Naive thymus-derived CD8-positive, alpha-beta T cell (primary cell): ENCODE data around the gene PDGFB. TPM values are rescaled to one million over a fixed set of nuclear protein-coding genes. Genes with fewer than 3 reads are reported as not detected.
A peak's percentile ranks its signal among the peaks of the same experiment; 100 is the strongest.

Source experiments
- ATAC-seq, 2 donors: fragments of 150-1000 bp; cut with Tn5 transposase in 1 of 2; sonication (Bioruptor Pico), chemical (Tn5 transposase) in 1 of 2; 1 replicate in 1 of 2; 2 replicates in 1 of 2; pipeline ENCODE4 v1.10.0; 2021; ENCODE audit warnings: mild to moderate bottlenecking in 2 of 2, moderate library complexity in 2 of 2
- POLR2A ChIA-PET: fragments of 350-600 bp; sonication (Branson Sonifier 250); formaldehyde crosslinking; loops from one replicate; lab custom pipeline; 2021; ENCODE audit warnings: antibody characterized with exemption; lab: Charles Lee
- DNase-seq, 10 donors: peaks; one replicate each; pipeline versions ENCODE4 v3.0.0 to v3.0.0-alpha.2; 2020 to 2022
- H3K27ac Mint-ChIP-seq, 10 donors: one replicate each; pipeline ENCODE4 v1.8.0; 2020 to 2022; ENCODE audit warnings: mild to moderate bottlenecking in 10 of 10, mixed read lengths in 10 of 10, moderate library complexity in 4 of 10, inconsistent platforms in 1 of 10
- H3K27me3 Mint-ChIP-seq, 5 donors: one replicate each; pipeline ENCODE4 v1.8.0; 2021 to 2022; ENCODE audit warnings: mixed read lengths in 5 of 5
- H3K36me3 Mint-ChIP-seq, 3 donors: one replicate each; pipeline ENCODE4 v1.8.0; 2020 to 2022; ENCODE audit warnings: mixed read lengths in 3 of 3, mild to moderate bottlenecking in 2 of 3, inconsistent platforms in 1 of 3
- H3K4me1 Mint-ChIP-seq, 4 donors: one replicate each; pipeline ENCODE4 v1.8.0; 2021 to 2022; ENCODE audit warnings: mixed read lengths in 4 of 4
- H3K4me3 Mint-ChIP-seq, 10 donors: one replicate each; pipeline ENCODE4 v1.8.0; 2020 to 2022; ENCODE audit warnings: mild to moderate bottlenecking in 10 of 10, mixed read lengths in 10 of 10, moderate library complexity in 6 of 10, inconsistent platforms in 1 of 10
- H3K9me3 Mint-ChIP-seq, 9 donors: one replicate each; pipeline ENCODE4 v1.8.0; 2020 to 2022; ENCODE audit warnings: mixed read lengths in 9 of 9, mild to moderate bottlenecking in 3 of 9, inconsistent platforms in 1 of 9, moderate library complexity in 1 of 9
- polyA plus RNA-seq, 3 donors: library from polyadenylated mRNA; unstranded; fragments of 300-500 nt; fragmentation: Illumina TruSeq; gene quantifications; one replicate each; pipeline ENCODE4 v1.2.3, GENCODE V29; 2021
- total RNA-seq, 8 experiments: library from RNA in 2 of 8; stranded (reverse) in 2 of 8; gene quantifications; one replicate each; pipeline ENCODE4 v1.2.3 and lab custom pipeline; 2021 to 2026

Gene PDGFB
- total and polyA plus RNA-seq, 5 experiments from 2014 or later, result 1.0 to 10.1 (median 3.9) TPM

- Mint-ChIP-seq H3K36me3 (no peaks in the 10 kb centered on the region), H3K27me3 (peaks cover 0 to 2% (median 0%) of the 10 kb centered on the region in 5 donors), H3K27ac (peak overlapping the region in 7 of 10 donors; percentile 58 to 99 (median 82)), H3K4me1 (peaks cover 12 to 31% (median 22%) of the 10 kb centered on the region in 4 donors), H3K9me3 (peaks cover 0 to 8% (median 0%) of the 10 kb centered on the region in 9 donors), H3K4me3 (no peak overlapping the region)
- no peak for ATAC-seq
- POLR2A ChIA-PET, result interaction anchor here (3.7 kb wide), 1 partner anchor 139 kb away, joined by 11 read pairs; the partner anchor contains the start of gene RPL3
- DNase-seq, result no peak
Observed at GRCh38 chr22:39179841-39180335, 64.9 kb downstream of the PDGFB start.

DNA sequence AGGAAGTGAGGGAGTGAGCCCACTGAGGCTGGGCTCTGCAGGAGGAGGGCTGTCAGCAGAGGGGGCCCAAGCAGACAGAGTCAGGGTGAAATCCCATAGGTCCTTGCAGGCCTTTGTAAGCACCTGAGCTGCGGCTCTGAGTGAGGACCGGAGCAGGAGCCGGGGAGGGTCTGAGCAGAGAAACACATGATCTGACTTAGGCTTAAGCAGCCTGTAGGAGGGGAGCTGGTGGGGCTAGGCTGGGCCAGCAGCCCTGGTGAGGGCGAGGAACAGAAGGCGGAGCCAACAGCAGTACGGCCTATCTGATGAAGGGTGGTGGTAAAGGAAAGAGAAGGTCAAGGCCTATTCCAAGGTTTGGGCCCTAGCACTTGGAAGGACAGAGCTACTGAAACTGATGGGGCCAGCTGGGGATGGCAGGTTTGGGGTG lies 65.4 kb downstream of the PDGFB start:
- no peak overlapping the region for H3K4me3 Mint-ChIP-seq
- POLR2A ChIA-PET, result interaction anchor here (3.7 kb wide), 1 partner anchor 139 kb away, joined by 11 read pairs; the partner anchor contains the start of gene RPL3
- no peak for ATAC-seq

DNA sequence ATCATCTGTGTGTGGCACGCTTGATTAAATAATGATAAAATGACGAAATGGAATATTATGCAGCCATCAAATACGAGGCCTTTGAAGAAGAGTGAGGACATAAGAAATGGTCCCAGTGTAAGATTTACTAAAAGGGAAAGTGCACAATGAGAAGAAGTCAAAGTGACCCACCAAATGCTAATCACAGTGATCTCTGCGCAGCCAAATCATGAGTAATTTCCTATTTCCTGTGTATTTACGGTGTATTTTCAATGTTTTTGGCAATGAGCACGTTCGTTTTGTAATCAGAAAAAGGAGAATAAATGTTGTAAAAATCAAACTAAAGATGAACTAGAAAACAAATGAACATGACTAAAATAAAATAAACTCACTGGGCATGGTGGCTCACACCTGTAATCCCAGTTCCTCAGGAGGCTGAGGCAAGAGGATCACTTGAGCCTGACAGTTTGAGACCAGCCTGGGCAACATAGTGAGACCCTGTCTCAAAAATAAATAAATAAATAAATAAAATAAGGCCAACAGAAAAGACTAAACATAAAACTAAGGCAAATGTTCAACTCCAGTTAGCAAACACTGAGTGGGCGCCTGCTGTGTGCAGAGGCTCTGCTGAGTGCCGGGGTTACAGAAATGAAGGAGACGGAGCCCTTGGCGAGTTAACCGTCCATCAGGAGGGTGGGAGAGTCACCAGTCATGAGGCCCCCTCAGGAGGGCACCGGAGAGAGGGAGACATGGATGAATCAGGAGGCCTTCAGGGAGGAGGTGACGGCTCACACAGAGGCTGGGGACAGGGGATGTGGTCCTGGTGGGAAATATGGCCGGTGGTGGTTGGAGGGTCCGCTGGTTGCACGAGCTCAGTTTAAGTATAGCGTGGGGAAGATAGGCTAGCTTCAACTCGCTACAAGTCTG lies 66.3 kb downstream of the PDGFB start:
- Mint-ChIP-seq H3K36me3 (peaks cover 0 to 2% (median 0%) of the 10 kb centered on the region in 3 donors), H3K27ac (peak overlapping the region in 9 of 10 donors; percentile 79 to 99 (median 92)), H3K9me3 (peaks cover 0 to 8% (median 0%) of the 10 kb centered on the region in 9 donors), H3K4me3 (peak overlapping the region in 2 of 10 donors; percentile 6 to 40), H3K4me1 (peaks cover 26 to 45% (median 36%) of the 10 kb centered on the region in 4 donors), H3K27me3 (peaks cover 0 to 2% (median 0%) of the 10 kb centered on the region in 5 donors)
- POLR2A ChIA-PET, result interaction anchor here (3.7 to 8.6 kb wide), 2 partner anchors 63 to 140 kb away, joined by 11 to 68 read pairs; partner anchors contain the start of gene RPL3
- DNase-seq (no peak), ATAC-seq (no peak)

More for the DNA sequence above, 65.4 kb downstream of the PDGFB start:
- peaks cover 0 to 2% (median 0%) of the 10 kb centered on the region in 3 donors for H3K36me3 Mint-ChIP-seq
- H3K9me3 Mint-ChIP-seq, result peaks cover 0 to 8% (median 0%) of the 10 kb centered on the region in 9 donors
- H3K4me1 Mint-ChIP-seq, result peaks cover 17 to 35% (median 26%) of the 10 kb centered on the region in 4 donors
- no peak for DNase-seq
- peak overlapping the region; percentile 58 to 99 (median 75) for H3K27ac Mint-ChIP-seq
- peaks cover 0 to 2% (median 0%) of the 10 kb centered on the region in 5 donors for H3K27me3 Mint-ChIP-seq

- Mint-ChIP-seq H3K9me3 (peaks cover 0 to 8% (median 0%) of the 10 kb centered on the region in 9 donors), H3K4me3 (peak overlapping the region in 2 of 10 donors; percentile 6 to 40), H3K27me3 (peaks cover 0 to 2% (median 0%) of the 10 kb centered on the region in 5 donors), H3K27ac (peak overlapping the region; percentile 71 to 99 (median 92)), H3K36me3 (peaks cover 0 to 2% (median 0%) of the 10 kb centered on the region in 3 donors), H3K4me1 (peaks cover 32 to 52% (median 43%) of the 10 kb centered on the region in 4 donors)
- POLR2A ChIA-PET, result interaction anchor here (8.6 to 13.1 kb wide), 2 partner anchors 64 to 139 kb away, joined by 68 to 231 read pairs; partner anchors contain the start of gene RPL3
- no peak for DNase-seq
- ATAC-seq, result no peak
Observed at GRCh38 chr22:39177791-39178190, 67.0 kb downstream of the PDGFB start.

DNA sequence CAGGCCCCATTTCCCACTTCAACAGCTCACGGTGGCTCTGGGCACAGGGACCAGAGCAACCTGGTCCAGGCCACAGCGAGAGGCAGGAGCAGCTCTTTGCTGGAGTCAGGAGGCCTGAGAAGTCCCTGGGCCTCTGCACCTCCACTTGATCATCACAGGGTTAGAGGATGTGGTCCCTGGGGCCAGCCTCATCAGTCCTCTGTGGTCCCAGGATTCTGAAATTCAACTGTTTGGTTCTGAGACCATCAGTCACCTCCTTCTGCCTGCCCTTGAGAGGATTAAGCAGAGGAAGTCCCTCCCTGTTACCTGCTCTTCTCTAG lies 67.4 kb downstream of the PDGFB start:
- peak overlapping the region in 1 of 10 donors; percentile 14 for H3K4me3 Mint-ChIP-seq
- DNase-seq (no peak), ATAC-seq (no peak)
- peaks cover 30 to 52% (median 44%) of the 10 kb centered on the region in 4 donors for H3K4me1 Mint-ChIP-seq
- peaks cover 0 to 2% (median 0%) of the 10 kb centered on the region in 3 donors for H3K36me3 Mint-ChIP-seq
- POLR2A ChIA-PET, result interaction anchor here (8.6 to 13.1 kb wide), 2 partner anchors 64 to 140 kb away, joined by 68 to 231 read pairs; partner anchors contain the start of gene RPL3
- H3K27me3 Mint-ChIP-seq, result peaks cover 0 to 2% (median 0%) of the 10 kb centered on the region in 5 donors
- H3K27ac Mint-ChIP-seq, result peak overlapping the region; percentile 71 to 99 (median 91)
- H3K9me3 Mint-ChIP-seq, result peaks cover 0 to 8% (median 0%) of the 10 kb centered on the region in 9 donors

GRCh38 chr22:39176714-39177455 lies 67.9 kb downstream of the PDGFB start:
- Mint-ChIP-seq H3K27ac (peak overlapping the region; percentile 71 to 99 (median 94)), H3K4me3 (no peak overlapping the region), H3K27me3 (no peaks in the 10 kb centered on the region), H3K9me3 (peaks cover 0 to 8% (median 0%) of the 10 kb centered on the region in 9 donors), H3K36me3 (peaks cover 0 to 2% (median 0%) of the 10 kb centered on the region in 3 donors), H3K4me1 (peaks cover 31 to 56% (median 49%) of the 10 kb centered on the region in 4 donors)
- POLR2A ChIA-PET, result interaction anchor here (1.5 to 13.1 kb wide), 4 partner anchors 65 to 140 kb away, joined by 3 to 231 read pairs (median 65); partner anchors contain the start of genes PDGFB and RPL3
- no peak for DNase-seq
- ATAC-seq, result no peak

DNA sequence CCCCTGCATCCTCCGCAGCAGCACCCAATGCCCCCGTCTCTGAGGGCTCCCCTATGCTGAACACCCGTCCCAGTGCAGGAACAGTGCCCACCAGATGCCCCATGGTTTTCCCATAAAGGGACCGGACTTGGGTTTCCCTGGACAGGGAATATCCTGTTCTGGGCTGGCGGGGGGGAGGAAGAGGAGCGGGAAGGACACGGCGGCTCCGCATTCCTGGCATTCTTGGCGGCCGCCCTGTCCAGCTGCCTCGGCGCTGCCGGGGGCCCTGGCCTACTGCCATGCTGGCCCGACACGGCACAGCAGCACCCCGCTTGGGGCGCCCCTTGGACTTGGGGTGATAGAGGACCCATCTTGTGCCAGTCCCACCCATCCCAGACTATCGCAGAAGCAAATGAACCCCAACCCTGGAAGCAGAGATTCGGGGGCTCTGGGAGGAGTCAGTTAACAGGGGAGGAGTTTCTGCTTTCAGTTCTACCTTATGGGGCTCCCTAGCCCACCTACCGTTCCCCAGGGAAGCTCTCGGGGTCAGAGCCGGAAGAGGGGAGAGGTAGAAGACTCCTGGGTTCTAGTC lies 68.6 kb downstream of the PDGFB start:
- peaks cover 34 to 62% (median 55%) of the 10 kb centered on the region in 4 donors for H3K4me1 Mint-ChIP-seq
- H3K36me3 Mint-ChIP-seq, result peaks cover 0 to 2% (median 0%) of the 10 kb centered on the region in 3 donors
- POLR2A ChIA-PET, result interaction anchor here (1.5 to 13.1 kb wide), 4 partner anchors 65 to 141 kb away, joined by 3 to 231 read pairs (median 65); partner anchors contain the start of genes PDGFB and RPL3
- H3K9me3 Mint-ChIP-seq, result peaks cover 0 to 7% (median 0%) of the 10 kb centered on the region in 9 donors
- peak overlapping the region; percentile 69 to 99 (median 98) for H3K27ac Mint-ChIP-seq
- no peaks in the 10 kb centered on the region for H3K27me3 Mint-ChIP-seq
- DNase-seq (no peak), ATAC-seq (no peak)
- no peak overlapping the region for H3K4me3 Mint-ChIP-seq

GRCh38 chr22:39175353-39176142 lies 69.2 kb downstream of the PDGFB start:
- H3K4me3 Mint-ChIP-seq, result peak overlapping the region in 5 of 10 donors; percentile 2 to 82 (median 39)
- POLR2A ChIA-PET, result interaction anchor here (0.6 to 13.1 kb wide), 10 partner anchors 23 to 491 kb away, joined by 3 to 231 read pairs (median 6); partner anchors contain the start of genes ATF4, CBX7, PDGFB and RPL3

DNA sequence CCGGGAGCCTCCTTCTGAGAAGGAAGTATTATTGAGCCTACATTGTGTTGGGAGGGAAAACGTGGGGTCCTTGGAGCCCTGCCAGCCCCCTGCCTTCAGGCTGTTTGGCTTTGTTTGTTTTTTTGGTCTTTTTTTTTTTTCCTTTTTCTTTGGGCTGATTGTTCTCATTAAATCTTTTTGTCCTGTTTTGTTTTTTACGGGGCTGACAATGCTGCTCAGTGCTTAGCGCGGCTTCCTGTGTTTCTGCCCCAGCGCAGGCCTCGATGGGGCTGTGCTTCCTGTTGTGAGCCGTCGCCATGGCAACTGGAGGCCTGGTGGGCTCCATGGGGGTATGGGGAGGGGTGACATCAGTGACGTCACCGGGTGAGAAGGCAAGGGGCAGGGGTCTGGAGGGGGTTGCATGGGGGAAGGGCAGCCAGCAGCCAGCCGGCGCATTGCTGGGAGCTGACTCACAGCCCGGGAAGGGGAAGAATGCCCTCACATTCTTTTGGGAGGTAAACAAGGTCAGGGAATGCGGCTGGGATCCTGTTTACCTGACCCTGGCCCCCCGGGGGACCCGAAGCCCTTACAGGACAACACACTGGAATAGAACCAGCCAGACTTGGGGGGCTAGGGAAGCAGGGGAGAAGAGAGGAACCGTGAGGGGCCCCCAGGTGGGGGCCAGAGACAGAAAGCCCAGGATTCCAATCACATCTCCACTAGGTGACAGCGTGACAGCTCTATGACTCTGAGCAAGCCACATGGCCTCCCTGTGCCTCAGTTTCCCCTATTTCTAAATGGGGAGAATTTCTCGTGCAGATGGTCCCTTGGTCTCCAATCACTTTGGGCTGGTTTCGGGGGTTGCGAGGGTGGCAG lies 70.1 kb downstream of the PDGFB start:
- peaks cover 38 to 70% (median 63%) of the 10 kb centered on the region in 4 donors for H3K4me1 Mint-ChIP-seq
- peak overlapping the region; percentile 93 to 99 (median 98) for H3K27ac Mint-ChIP-seq
- POLR2A ChIA-PET, result interaction anchor here (0.6 to 13.1 kb wide), 14 partner anchors 21 to 1624 kb away, joined by 3 to 231 read pairs (median 6); partner anchors contain the start of genes ATF4, CBX7 and RPL3
- peak overlapping the region; percentile 53 to 85 (median 76) for H3K4me3 Mint-ChIP-seq
- peaks cover 0 to 2% (median 0%) of the 10 kb centered on the region in 3 donors for H3K36me3 Mint-ChIP-seq
- peak; percentile 73 to 83 for ATAC-seq
- DNase-seq, result peak; percentile 60 to 96 (median 86)
- H3K27me3 Mint-ChIP-seq, result no peaks in the 10 kb centered on the region
- no peaks in the 10 kb centered on the region for H3K9me3 Mint-ChIP-seq

More at GRCh38 chr22:39175353-39176142, 69.2 kb downstream of the PDGFB start:
- Mint-ChIP-seq H3K4me1 (peaks cover 36 to 69% (median 62%) of the 10 kb centered on the region in 4 donors), H3K9me3 (no peaks in the 10 kb centered on the region), H3K27ac (peak overlapping the region; percentile 93 to 99 (median 98)), H3K36me3 (peaks cover 0 to 2% (median 0%) of the 10 kb centered on the region in 3 donors), H3K27me3 (no peaks in the 10 kb centered on the region)
- ATAC-seq (no peak), DNase-seq (no peak)
